NCI-H226 (cell line): Measurements from ENCODE around the gene PRKCZ.

Experiments
- DNase-seq: peaks from one replicate; pipeline ENCODE4 v3.0.0-alpha.2; 2015

The PRKCZ gene

DNA sequence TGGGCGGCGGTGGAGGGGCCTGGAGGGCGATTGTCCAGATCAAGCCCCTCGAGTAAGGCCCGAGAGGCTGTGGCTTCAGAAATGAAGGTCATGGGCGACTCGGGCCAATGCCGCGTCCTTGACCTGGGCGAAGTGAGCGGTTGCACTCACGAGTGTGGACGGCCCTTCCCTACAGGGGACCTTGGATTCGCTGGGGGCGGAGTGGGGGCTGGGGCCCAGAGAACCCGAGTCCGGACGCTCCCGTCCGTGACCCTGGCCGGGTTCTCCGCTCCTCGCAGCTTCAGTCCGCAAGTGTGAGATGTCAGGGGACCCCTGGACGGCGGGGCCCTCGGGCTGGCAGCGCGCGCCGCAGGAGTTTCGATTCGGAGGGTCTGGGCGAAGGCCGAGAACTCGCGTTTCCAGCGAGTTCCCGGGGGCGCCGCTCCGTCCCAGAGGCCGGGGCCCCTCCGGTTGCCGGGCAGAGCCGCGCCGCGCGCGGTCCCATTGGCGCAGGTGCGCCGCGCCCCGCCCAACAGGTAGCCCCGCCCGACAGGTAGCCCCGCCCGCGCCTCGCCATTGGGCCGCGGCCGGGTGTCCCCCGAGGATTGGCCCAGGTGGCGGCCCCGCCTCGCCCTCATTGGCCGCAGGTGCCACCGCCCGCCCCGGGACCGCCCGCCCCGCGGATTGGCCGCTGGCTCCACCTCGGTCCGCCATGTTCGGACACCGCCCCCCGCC, at the start of gene PRKCZ:
Gene PRKCZ, plus strand, starts transcription at position 694 of the 714 bp plus-strand sequence. CDS start 220 bp downstream, outside the sequence.
- peak; percentile 91 for DNase-seq

- no peak for DNase-seq
Measured at GRCh38 chr1:2000432-2000831, 49.8 kb upstream of the PRKCZ start.

GRCh38 chr1:2000850-2001249, 49.4 kb upstream of the PRKCZ start:
- no peak for DNase-seq

- no peak for DNase-seq
Measured at GRCh38 chr1:2001773-2002411, 48.3 kb upstream of the PRKCZ start.

DNA sequence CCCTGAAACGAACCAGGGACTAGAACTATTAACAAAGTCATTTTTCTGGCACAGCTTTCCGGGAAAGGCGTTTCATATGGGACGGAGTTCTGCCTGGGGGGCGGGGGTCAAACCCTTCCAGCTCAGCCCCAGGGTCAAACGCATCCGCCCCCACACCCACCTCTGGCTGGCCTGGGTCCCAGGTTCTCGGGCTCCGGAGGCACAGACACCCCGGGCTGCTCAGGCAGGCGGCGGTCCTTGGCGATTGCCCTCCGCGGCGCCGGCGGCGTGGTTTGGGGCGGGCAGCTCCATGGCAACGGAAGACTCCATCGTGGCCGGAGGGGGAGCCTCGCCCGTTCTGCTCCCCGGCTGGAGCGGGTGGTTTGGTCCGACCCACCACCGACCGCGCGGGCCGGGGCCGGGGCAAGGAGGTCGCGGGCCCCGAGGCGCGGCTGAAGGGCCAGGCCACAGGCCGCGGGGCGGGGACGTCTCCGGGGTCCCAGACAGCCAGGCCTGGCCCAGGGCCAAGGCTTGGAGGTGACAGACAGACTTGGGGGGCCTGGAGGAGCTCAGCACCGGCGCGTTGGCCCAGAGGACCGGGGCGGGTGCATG, 46.6 kb upstream of the PRKCZ start, which contains the start of gene CFAP74:
Gene CFAP74, minus strand, starts transcription at position 246 of the 591 bp plus-strand sequence. CDS start 12,830 bp downstream, outside the sequence.
- DNase-seq = no peak

DNA sequence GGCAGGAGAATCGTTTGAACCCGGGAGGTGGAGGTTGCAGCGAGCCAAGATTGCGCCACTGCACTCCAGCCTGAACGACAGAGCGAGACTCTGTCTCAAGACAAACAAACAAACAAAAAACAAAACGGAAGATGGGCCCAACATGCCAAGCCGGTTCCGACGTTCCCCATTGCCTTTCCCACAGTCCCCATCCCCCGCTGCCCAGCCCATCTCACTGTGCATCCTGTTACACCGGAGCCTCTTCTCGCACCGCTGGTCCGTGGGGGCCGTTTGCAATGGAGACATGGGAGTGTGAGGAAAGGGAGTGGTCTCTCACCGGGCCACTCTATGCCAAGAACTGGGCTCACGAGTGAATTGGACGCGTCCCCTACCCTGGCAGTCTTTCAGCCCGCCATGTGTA, 45.4 kb upstream of the PRKCZ start:
- DNase-seq = no peak

DNA sequence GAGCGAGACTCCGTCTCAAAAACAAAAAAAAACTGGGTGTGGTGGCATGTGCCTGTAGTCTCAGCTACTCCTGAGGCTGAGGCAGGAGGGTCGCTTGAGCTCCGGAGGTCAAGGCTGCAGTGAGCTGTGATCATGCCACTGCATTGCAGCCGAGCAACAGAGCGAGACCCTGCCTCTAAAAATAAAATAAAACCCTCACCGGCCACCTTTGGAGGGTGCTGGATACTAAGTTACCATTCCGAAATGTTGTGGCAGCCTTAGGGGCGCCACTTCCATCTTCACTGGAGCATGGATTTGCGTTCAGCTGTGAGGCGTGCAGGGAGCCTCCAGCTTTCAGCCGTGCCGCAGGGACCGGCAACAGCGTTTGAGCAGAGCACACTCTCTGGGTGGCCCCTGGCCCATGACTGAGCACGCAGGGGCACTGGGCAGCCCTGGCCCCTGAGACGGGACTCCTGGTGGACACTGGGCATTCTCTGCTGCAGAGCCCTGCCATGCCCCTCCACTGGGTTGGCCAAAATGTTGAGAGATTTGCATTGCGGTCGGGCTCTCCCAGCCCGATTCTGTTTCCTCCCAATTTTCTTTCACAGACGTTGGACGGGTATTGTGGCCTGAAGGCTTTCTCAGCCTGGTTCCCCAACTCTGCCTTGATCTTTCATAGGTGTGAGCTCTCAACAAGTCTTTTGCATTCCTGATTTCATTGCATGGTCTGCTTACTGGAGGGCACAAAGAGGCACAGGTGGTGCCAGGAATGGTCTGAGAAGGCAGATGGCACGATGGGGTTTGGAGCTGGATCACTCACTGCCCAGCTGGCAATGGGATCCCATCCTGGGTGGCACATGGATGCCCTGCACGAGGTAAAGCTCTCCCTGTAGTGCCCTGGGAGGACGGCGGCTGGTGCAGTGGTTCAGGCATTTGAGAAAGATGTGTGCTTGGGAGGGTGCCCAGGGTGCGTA, 40.8 kb upstream of the PRKCZ start:
- no peak for DNase-seq

GRCh38 chr1:2014181-2014580, 36.0 kb upstream of the PRKCZ start:
- no peak for DNase-seq

- DNase-seq = peak; percentile 13
Measured at GRCh38 chr1:2014741-2015735, 35.2 kb upstream of the PRKCZ start.

DNA sequence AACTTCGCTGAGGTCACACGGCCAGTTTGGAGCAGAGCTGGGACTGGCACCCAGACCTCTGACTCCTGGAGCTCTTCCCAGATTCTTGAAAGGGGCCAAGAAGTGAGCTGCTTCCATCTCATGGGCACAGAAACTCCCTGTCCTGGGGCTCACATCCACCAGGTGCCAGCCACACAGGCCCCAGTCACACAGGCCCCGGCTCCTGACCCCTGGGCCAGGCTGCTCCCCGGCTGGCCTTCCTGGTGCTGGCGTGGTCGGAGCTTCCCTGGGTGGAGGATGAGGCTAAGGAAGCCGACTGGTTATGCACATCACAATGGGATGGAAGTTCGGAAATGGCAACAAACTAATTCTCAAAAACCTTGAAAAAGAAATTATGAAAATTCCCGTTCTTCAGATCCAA, 34.1 kb upstream of the PRKCZ start:
- DNase-seq = no peak

DNA sequence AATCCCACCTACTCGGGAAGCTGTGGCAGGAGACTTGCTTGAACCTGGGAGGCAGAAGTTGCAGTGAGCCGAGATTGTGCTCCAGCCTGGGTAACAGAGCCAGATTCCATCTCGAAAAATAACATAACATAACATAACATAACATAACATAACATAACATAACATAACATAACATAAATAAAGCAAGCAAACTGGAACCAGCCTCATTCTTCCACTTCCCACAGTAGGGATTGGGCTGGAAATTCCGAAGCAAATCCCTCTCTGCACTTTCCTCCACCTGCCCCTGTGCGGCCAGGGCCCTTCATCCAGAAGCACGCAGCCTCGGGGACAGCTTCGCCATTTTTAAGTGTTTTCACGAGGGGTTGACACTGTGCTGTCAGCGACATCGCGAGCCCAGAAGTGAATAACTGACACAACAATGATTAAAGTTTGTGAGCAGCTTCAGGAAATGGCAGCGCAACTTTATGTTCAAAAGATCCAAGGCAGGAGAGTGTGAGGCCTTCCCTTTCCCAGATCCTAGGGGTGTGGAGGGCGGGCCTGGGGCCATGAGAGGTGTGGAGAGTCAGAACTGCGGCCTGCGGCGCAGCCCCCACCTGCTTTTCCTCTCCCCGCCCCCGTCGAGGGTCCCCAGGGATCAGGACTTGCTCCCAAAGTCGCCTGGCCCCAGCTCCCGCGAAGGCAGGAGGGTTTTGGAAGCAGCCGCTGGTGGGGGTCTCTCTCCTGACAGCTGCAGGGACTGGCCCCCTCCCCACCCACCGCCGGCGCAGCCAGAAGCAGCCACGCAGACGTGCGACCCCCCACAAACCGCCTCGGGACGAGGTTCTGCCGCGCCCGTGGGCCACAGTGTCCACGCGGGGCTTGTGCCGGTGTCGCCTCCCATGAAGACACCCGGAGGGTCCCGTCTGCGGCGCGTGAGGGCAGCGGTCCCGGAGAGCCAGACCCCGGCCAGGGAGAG, 31.7 kb upstream of the PRKCZ start:
- no peak for DNase-seq

GRCh38 chr1:2019172-2019543, 31.1 kb upstream of the PRKCZ start, which contains the start of gene GABRD:
TSS of gene GABRD (plus strand) at chr1:2019345. CDS start at chr1:2019424, 79 bp downstream.
- no peak for DNase-seq

- DNase-seq = no peak
Measured at GRCh38 chr1:2019571-2020309, 30.5 kb upstream of the PRKCZ start.

- DNase-seq = no peak
Measured at GRCh38 chr1:2020310-2020655, 29.9 kb upstream of the PRKCZ start.

- DNase-seq = no peak
Measured at GRCh38 chr1:2021550-2021949, 28.7 kb upstream of the PRKCZ start.

GRCh38 chr1:2022063-2022770, 28.0 kb upstream of the PRKCZ start:
- no peak for DNase-seq

DNA sequence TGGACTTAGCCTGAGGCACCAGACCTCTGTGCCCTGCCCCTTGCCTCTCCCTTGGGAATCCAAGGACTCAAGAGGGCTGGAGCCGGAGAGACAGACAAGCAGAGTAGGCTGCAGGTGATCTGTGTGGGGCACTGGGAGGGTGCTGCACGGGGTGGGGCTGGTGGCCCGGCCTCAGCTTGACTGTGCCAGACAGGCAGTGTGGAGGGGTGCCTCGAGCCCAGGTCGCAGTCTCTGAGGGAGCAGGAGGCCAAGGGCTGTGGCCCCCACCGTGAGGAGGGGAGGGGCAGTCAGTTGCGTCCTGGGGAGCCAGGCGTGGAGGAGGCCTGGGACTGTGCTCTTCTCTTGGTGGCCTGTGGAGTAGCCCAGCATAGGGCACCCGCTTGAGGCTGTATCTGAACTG, 27.0 kb upstream of the PRKCZ start:
- DNase-seq = no peak

DNA sequence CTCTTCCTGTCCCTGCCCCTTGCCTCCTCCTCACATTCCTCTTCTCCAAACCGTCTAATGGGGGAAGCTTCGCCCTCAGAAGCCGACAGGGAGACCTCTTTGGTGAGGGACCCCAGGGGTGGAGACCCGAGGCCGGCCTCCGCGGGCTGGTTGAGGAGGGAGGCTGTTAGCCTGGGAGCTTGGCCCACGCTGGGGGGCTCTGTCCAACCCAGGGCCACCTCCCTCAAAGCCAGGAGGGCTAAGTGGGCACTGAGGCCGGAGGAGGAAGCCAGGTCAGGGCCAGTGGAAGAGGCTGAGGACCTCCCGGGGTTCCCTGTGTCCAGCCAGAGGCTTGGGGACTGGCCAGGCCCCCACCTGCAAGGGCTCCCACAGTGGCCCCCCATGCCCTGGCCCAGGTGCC, 25.8 kb upstream of the PRKCZ start:
- DNase-seq = no peak

DNA sequence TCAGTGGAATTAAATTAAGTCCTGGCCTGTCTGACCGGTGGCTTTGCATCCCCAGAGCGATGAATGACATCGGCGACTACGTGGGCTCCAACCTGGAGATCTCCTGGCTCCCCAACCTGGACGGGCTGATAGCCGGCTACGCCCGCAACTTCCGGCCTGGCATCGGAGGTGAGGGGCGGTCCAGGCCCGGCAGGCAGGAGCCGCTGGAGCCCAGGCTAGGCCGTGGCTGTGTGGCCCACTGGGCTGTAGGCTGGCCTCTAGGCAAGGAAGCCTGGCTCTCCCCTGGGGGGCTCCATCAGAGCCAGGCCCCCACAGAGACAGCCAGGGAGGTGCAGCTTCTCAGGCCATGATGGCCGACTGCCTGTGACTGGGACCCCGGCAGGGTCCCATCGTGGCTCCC, 25.3 kb upstream of the PRKCZ start:
- no peak for DNase-seq
